Large intestine (tissue), 3 donors: ENCODE measurements around the gene CD58. TPM values are rescaled to one million over a fixed set of nuclear protein-coding genes. Genes with fewer than 3 reads are reported as not detected.

Experiments
- DNase-seq, 2 donors: peaks; one replicate each; pipeline versions ENCODE4 v3.0.0 to v3.0.0-alpha.2; 2013
- H3K27ac ChIP-seq: one replicate; pipeline ENCODE4 v1.5.1; 2013; ENCODE audit warnings: low read length
- H3K27me3 ChIP-seq: 2 replicates; pipeline ENCODE4 v1.6.1; 2013; ENCODE audit warnings: low read length; ENCODE audit not compliant: control insufficient read depth, insufficient read depth
- H3K36me3 ChIP-seq: 2 replicates; pipeline ENCODE4 v1.6.1; 2013; ENCODE audit warnings: low read length; ENCODE audit not compliant: control insufficient read depth, insufficient read depth
- H3K4me1 ChIP-seq: one replicate; pipeline ENCODE4 v1.6.1; 2013; ENCODE audit warnings: low read length; ENCODE audit not compliant: control insufficient read depth, insufficient read depth
- H3K4me3 ChIP-seq: one replicate; pipeline ENCODE4 v1.5.1; 2013; ENCODE audit warnings: low read length
- H3K9me3 ChIP-seq: one replicate; pipeline ENCODE4 v1.6.1; 2013; ENCODE audit warnings: mild to moderate bottlenecking, low read depth, low read length, moderate library complexity; ENCODE audit not compliant: control insufficient read depth
- WGBS: methylation state at CpG from one replicate; pipeline ENCODE4 v1.1.5; 2013; ENCODE audit warnings: low lambda C conversion rate; ENCODE audit not compliant: insufficient coverage; 5-methylcytosine and 5-hydroxymethylcytosine counted together
- polyA plus RNA-seq: library from polyadenylated mRNA; unstranded; fragments of 120-200 nt; gene quantifications from one replicate; pipeline ENCODE4 v1.2.1, GENCODE V29; 2013

Gene CD58
- polyA plus RNA-seq, 1 donor = 28.6 TPM

GRCh38 chr1:116483481-116484309 lies 87.1 kb downstream of the CD58 start:
- Histone ChIP-seq H3K27ac (peak overlapping the region; percentile 10), H3K27me3 (no peaks in the 10 kb centered on the region), H3K36me3 (no peaks in the 10 kb centered on the region), H3K9me3 (no peaks in the 10 kb centered on the region), H3K4me3 (no peak overlapping the region), H3K4me1 (peaks cover 43% of the 10 kb centered on the region)
- DNase-seq = peak in 1 of 2 donors; percentile 60
- 60% methylated on average over 2 of the region's 11 CpGs for WGBS

DNA sequence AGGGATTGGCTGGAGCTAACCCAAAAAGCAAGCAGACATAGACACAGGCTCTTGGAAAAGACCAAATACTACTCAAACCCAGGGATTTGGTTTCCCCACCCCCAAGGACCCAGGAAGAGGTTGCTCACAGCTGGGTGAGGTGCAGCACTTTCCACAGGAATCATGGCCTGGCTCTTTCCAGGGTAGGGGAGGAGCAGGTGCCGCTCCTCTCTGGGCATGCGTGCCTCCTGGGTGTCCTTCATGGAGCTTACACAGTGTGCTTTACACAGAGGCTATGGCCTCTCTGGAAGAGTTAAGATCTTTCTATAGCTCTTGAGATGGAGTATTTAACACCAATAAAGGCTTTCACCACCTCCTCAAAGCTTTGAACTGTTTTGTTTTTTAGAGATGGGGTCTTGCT lies 88.3 kb downstream of the CD58 start:
- peaks cover 54% of the 10 kb centered on the region for H3K4me1 ChIP-seq
- DNase-seq = no peak
- H3K27ac ChIP-seq = peak overlapping the region; percentile 73
- no peak overlapping the region for H3K4me3 ChIP-seq
- no peaks in the 10 kb centered on the region for H3K27me3 ChIP-seq
- WGBS = no CpG with 5 or more reads among the region's 2 CpGs
- no peaks in the 10 kb centered on the region for H3K9me3 ChIP-seq
- H3K36me3 ChIP-seq = no peaks in the 10 kb centered on the region

DNA sequence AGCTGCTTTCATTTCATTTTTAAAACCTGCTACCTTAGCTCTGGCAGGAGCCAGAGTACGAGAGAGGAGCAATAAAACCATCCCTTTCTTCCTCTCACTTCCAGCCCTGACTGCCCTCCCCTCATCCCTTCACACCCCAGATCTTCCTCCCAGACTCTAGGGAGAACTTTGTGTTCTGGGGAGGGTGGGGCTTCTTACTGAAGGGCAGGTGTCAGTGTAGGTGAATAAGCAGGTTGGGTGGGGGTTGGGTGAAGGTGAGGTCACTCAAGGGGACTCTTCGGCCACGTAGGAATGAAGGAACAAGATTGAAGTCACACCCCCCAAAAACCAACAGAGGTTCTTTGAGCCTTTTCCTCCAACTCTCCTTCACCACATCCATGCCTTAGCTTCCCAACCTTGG lies 88.9 kb downstream of the CD58 start:
- Histone ChIP-seq H3K4me1 (peaks cover 59% of the 10 kb centered on the region), H3K27ac (peak overlapping the region; percentile 73), H3K27me3 (no peaks in the 10 kb centered on the region), H3K4me3 (no peak overlapping the region), H3K36me3 (no peaks in the 10 kb centered on the region), H3K9me3 (no peaks in the 10 kb centered on the region)
- DNase-seq = peak; percentile 74 to 88
- no CpG with 5 or more reads among the region's 3 CpGs for WGBS

DNA sequence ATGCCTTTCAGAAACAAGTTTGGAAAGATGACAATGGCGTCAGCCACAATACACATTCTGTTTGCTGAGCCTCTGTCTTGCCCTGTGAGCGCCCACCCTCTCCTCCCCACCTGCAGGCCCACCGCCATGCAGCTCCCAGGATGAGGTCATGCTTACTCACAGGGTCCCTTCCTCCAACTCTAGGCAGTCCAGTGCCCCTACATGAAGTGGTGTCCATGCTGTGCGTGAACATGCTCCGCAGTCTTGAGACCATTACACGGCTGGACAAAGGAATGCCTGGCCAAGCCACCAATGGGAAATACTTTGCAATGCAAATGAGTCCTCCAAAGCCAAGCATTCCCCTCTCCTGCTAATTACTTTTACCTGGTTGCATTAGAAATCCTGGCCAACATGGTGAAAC lies 92.2 kb downstream of the CD58 start:
- H3K27me3 ChIP-seq = no peaks in the 10 kb centered on the region
- peaks cover 75% of the 10 kb centered on the region for H3K4me1 ChIP-seq
- no peak overlapping the region for H3K4me3 ChIP-seq
- no peak for DNase-seq
- no CpG with 5 or more reads among the region's 6 CpGs for WGBS
- H3K9me3 ChIP-seq = no peaks in the 10 kb centered on the region
- peak overlapping the region; percentile 98 for H3K27ac ChIP-seq
- H3K36me3 ChIP-seq = no peaks in the 10 kb centered on the region

DNA sequence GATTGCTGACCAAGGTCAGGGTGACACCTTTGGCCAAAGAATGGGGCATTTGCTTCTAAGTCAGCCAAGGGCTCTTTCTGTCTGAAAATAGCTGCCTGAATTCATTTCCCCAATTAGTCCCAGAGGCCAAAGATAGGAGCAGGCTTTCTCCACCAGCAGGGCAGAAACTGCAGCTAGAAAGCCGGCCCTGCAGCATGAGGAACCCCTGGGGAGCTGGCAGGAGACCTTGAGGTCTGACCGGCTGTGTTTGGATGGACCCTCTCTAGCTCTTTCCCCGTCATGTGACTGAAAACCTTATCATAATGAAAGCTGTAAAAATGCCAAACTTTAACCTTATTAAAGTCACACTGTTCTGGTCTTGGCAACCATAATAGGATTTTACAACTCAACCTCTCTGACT lies 93.4 kb downstream of the CD58 start:
- H3K27me3 ChIP-seq = no peaks in the 10 kb centered on the region
- H3K9me3 ChIP-seq = no peaks in the 10 kb centered on the region
- peak overlapping the region; percentile 98 for H3K27ac ChIP-seq
- WGBS = no CpG with 5 or more reads among the region's 3 CpGs
- no peak overlapping the region for H3K4me3 ChIP-seq
- peaks cover 81% of the 10 kb centered on the region for H3K4me1 ChIP-seq
- DNase-seq = peak; percentile 61 to 87
- no peaks in the 10 kb centered on the region for H3K36me3 ChIP-seq

DNA sequence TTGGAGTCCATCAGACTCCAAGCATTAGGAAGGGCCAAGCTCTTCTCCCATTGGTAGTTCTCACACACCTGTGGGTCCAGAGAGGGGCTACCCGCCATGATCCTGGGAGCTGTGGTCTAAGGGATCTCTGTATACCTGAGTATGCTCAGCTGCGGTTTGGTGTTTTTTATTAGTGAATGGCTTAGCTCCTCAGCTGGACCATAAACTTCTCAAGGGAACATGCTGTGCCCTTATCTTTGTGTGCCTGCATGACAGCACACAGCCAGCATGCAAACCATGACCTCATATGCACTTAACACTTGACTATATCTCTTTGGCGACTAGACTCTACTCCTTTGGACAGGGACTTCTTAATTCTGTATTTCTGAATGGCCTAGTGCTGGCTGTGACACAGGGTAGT lies 94.5 kb downstream of the CD58 start:
- no peaks in the 10 kb centered on the region for H3K36me3 ChIP-seq
- peaks cover 81% of the 10 kb centered on the region for H3K4me1 ChIP-seq
- H3K4me3 ChIP-seq = no peak overlapping the region
- peak overlapping the region; percentile 98 for H3K27ac ChIP-seq
- WGBS = no CpG with 5 or more reads among the region's 3 CpGs
- no peaks in the 10 kb centered on the region for H3K27me3 ChIP-seq
- DNase-seq = peak; percentile 69 to 90
- H3K9me3 ChIP-seq = no peaks in the 10 kb centered on the region

DNA sequence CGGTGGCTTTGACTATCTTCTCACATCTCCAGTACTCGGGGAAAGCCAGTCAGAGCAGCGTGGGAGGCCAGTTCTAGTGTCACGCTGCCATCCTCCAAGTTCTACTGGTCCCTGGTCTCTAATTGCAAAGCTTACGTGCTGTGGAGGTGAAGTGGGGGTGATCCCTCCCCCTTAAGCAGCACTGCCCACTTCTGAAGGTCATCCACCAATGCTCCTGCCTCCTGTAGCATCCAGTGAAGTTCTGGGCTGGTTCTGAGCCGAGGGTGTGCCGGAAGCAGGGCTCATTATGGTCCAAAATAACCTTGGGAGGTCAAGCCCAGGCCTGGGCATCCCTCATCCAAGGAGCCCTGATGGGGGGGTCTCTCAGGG lies 95.0 kb downstream of the CD58 start:
- H3K36me3 ChIP-seq = no peaks in the 10 kb centered on the region
- no CpG with 5 or more reads among the region's 7 CpGs for WGBS
- peak overlapping the region; percentile 98 for H3K27ac ChIP-seq
- no peak overlapping the region for H3K4me3 ChIP-seq
- H3K9me3 ChIP-seq = no peaks in the 10 kb centered on the region
- H3K4me1 ChIP-seq = peaks cover 81% of the 10 kb centered on the region
- no peak for DNase-seq
- no peaks in the 10 kb centered on the region for H3K27me3 ChIP-seq

- Histone ChIP-seq H3K4me1 (peaks cover 82% of the 10 kb centered on the region), H3K27ac (peak overlapping the region; percentile 98), H3K9me3 (no peaks in the 10 kb centered on the region), H3K27me3 (no peaks in the 10 kb centered on the region), H3K36me3 (no peaks in the 10 kb centered on the region), H3K4me3 (no peak overlapping the region)
- 0% methylated on average over 2 of the region's 14 CpGs for WGBS
- peak; percentile 94 to 99 for DNase-seq
Observed at GRCh38 chr1:116474921-116475849, 95.6 kb downstream of the CD58 start.

- 0% methylated on average over 1 of the region's 3 CpGs for WGBS
- H3K9me3 ChIP-seq = no peaks in the 10 kb centered on the region
- no peaks in the 10 kb centered on the region for H3K27me3 ChIP-seq
- H3K4me1 ChIP-seq = peaks cover 68% of the 10 kb centered on the region
- no peaks in the 10 kb centered on the region for H3K36me3 ChIP-seq
- peak overlapping the region; percentile 50 for H3K27ac ChIP-seq
- H3K4me3 ChIP-seq = no peak overlapping the region
- DNase-seq = peak in 1 of 2 donors; percentile 84
Observed at GRCh38 chr1:116472431-116472961, 98.3 kb downstream of the CD58 start.

DNA sequence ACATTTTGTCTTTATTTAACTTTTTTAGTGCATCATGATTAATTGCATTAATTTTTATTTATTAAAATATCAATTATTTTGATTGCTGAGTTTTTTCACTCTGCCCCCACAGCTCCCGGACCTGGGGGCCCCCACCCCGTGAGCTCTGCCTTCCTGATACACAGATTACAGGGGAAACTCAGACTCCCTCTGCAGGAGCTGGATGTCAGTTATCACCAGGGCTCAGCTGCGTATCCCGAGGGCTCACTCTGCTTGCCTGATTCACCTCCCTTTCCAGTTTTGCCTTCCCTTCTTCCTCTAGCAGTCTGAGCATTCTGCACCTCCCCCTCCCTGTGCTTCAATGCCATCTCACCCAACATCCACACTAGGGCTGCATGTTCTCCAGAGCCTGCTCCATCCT lies 99.6 kb downstream of the CD58 start:
- H3K36me3 ChIP-seq = no peaks in the 10 kb centered on the region
- WGBS = 20% methylated on average over 1 of the region's 4 CpGs
- DNase-seq = no peak

More for the DNA sequence above, 99.6 kb downstream of the CD58 start:
- Histone ChIP-seq H3K4me1 (peaks cover 66% of the 10 kb centered on the region), H3K27me3 (no peaks in the 10 kb centered on the region), H3K4me3 (no peak overlapping the region), H3K9me3 (no peaks in the 10 kb centered on the region), H3K27ac (peak overlapping the region; percentile 50)
